OCI-LY7 (cell line): ENCODE data around the gene PPP4C.

ENCODE experiments used
- EZH2phosphoT487 ChIP-seq: fragments of 200-600 bp; sonication (generic); IDR thresholded peaks from 2 replicates; pipeline ENCODE4 v1.6.1; 2018; ENCODE audit warnings: low read depth, borderline replicate concordance, mild to moderate bottlenecking, mixed run types, antibody characterized with exemption, low read length, moderate library complexity, mixed read lengths
- TF ChIP-seq, protein P1 (sequence below): fragments of 200-600 bp; sonication (generic); conservative IDR thresholded peaks from 2 replicates; pipeline ENCODE4 v1.5.1; 2014; ENCODE audit warnings: mild to moderate bottlenecking, antibody characterized with exemption, low read length, moderate library complexity, mixed read lengths

DNA sequence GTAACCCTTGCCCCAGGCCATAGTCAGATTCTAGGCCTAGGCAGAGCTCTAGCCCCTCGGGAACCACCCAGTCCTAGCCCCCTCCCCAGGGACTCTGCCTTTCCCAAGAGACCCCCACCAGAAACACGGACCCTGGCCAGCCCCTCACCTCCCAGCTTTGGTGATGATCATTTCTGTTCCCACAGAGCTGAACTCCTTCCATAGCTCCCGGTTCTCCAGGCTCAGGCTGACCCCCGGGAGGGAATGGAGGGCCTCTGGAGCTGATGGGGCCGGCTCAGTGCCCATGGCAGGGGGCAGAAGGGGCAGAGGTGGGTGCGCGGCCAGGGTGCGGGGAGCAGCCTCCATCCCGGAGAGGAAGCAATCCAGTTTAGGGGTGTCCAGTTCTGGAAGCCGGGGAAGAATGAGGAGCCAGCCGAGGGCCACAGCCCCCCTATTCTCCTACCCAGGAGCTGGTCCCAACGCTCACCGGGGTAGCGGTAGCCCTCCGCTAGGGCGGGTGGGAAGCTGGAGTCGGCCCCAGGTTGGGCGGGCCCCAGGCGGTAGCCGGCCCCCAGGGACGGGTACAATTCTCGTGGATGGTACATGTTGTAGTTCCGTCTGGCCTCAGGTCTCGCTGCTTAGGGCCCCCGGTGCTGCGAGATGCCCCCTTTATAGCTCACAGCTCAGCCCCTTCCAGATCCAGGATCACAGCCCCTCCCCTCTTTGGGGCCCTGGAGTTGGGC, 15.0 kb downstream of the PPP4C start:
- TF ChIP-seq, protein P1, sequence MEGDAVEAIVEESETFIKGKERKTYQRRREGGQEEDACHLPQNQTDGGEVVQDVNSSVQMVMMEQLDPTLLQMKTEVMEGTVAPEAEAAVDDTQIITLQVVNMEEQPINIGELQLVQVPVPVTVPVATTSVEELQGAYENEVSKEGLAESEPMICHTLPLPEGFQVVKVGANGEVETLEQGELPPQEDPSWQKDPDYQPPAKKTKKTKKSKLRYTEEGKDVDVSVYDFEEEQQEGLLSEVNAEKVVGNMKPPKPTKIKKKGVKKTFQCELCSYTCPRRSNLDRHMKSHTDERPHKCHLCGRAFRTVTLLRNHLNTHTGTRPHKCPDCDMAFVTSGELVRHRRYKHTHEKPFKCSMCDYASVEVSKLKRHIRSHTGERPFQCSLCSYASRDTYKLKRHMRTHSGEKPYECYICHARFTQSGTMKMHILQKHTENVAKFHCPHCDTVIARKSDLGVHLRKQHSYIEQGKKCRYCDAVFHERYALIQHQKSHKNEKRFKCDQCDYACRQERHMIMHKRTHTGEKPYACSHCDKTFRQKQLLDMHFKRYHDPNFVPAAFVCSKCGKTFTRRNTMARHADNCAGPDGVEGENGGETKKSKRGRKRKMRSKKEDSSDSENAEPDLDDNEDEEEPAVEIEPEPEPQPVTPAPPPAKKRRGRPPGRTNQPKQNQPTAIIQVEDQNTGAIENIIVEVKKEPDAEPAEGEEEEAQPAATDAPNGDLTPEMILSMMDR, result no peak
- TF ChIP-seq EZH2phosphoT487, result no peak
